GM18858 (cell line): Measurements from ENCODE around the gene ARHGAP10.

ENCODE experiments used
- ATAC-seq: cut with Tn5 transposase; IDR thresholded peaks from one replicate; pipeline ENCODE4 v1.9.1; 2021; ENCODE audit not compliant: unreplicated experiment

ARHGAP10 gene

GRCh38 chr4:148116969-148117368 lies 385.1 kb downstream of the ARHGAP10 start:
- no peak for ATAC-seq

- ATAC-seq = no peak
Measured at GRCh38 chr4:148118179-148118578, 386.3 kb downstream of the ARHGAP10 start.

GRCh38 chr4:148118633-148119032 lies 386.7 kb downstream of the ARHGAP10 start:
- no peak for ATAC-seq

GRCh38 chr4:148120216-148120615 lies 388.3 kb downstream of the ARHGAP10 start:
- no peak for ATAC-seq
